PC-9 (cell line): ENCODE data around the gene FRMPD2.

Experiments
- CTCF ChIP-seq: fragments of 200-600 bp; sonication (generic); conservative IDR thresholded peaks from 2 replicates; pipeline ENCODE4 v1.6.1; 2017; ENCODE audit warnings: mixed run types, antibody characterized with exemption, mild to moderate bottlenecking, moderate library complexity
- EZH2 ChIP-seq: fragments of 200-600 bp; sonication (generic); IDR thresholded peaks from 2 replicates; pipeline ENCODE4 v1.8.0; 2017; ENCODE audit warnings: antibody characterized with exemption, low read depth

GRCh38 chr10:48231699-48232315 lies 42.7 kb downstream of the FRMPD2 start:
- TF ChIP-seq CTCF (no peak), EZH2 (no peak)
